ENCODE data around the gene MAP3K1. TPM values are rescaled to one million over a fixed set of nuclear protein-coding genes. Genes with fewer than 3 reads are reported as not detected.

The MAP3K1 gene
- total and polyA plus RNA-seq, 4 donors = 2.4 to 15.4 (median 6.7) TPM

GRCh38 chr5:56876327-56876726, 61.0 kb downstream of the MAP3K1 start:
- no peaks in the 10 kb centered on the region for H3K27me3 ChIP-seq (ENCODE audit: control insufficient read depth in 4 of 4, insufficient read depth in 4 of 4, low read length in 3 of 4)
- H3K4me3 ChIP-seq (ENCODE audit: low read depth in 1 of 3, low read length in 3 of 3) = no peak overlapping the region
- no peak overlapping the region for H3K27ac ChIP-seq (ENCODE audit: low read depth in 1 of 2, low read length in 2 of 2)
- no peaks in the 10 kb centered on the region for H3K4me1 ChIP-seq (ENCODE audit: control insufficient read depth in 4 of 4, insufficient read depth in 4 of 4, low read length in 3 of 4)
- no peak for DNase-seq (ENCODE audit: low spot score)
- H3K9me3 ChIP-seq (ENCODE audit: control insufficient read depth in 4 of 4, low read length in 3 of 4) = no peaks in the 10 kb centered on the region
- peaks cover 4 to 46% (median 27%) of the 10 kb centered on the region in 4 donors for H3K36me3 ChIP-seq (ENCODE audit: control insufficient read depth in 4 of 4, insufficient read depth in 3 of 4, low read depth in 1 of 4, low read length in 3 of 4)
- H3K9ac ChIP-seq (ENCODE audit: low read depth in 1 of 2, low read length in 2 of 2) = no peak overlapping the region
- TF ChIP-seq RAD21 (IDR thresholded peaks at IDR 0.05) = no peak
- no peak for TF ChIP-seq NR2F2 (IDR thresholded peaks at IDR 0.05)
- TF ChIP-seq YY1 (IDR thresholded peaks at IDR 0.05) = no peak
- TF ChIP-seq, protein P1, sequence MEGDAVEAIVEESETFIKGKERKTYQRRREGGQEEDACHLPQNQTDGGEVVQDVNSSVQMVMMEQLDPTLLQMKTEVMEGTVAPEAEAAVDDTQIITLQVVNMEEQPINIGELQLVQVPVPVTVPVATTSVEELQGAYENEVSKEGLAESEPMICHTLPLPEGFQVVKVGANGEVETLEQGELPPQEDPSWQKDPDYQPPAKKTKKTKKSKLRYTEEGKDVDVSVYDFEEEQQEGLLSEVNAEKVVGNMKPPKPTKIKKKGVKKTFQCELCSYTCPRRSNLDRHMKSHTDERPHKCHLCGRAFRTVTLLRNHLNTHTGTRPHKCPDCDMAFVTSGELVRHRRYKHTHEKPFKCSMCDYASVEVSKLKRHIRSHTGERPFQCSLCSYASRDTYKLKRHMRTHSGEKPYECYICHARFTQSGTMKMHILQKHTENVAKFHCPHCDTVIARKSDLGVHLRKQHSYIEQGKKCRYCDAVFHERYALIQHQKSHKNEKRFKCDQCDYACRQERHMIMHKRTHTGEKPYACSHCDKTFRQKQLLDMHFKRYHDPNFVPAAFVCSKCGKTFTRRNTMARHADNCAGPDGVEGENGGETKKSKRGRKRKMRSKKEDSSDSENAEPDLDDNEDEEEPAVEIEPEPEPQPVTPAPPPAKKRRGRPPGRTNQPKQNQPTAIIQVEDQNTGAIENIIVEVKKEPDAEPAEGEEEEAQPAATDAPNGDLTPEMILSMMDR (IDR thresholded peaks at IDR 0.05; ENCODE audit: low read depth, low read length, missing input control) = no peak
- TF ChIP-seq, protein P2, sequence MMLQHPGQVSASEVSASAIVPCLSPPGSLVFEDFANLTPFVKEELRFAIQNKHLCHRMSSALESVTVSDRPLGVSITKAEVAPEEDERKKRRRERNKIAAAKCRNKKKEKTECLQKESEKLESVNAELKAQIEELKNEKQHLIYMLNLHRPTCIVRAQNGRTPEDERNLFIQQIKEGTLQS (IDR thresholded peaks at IDR 0.05) = no peak
- no peak for TF ChIP-seq JUND (IDR thresholded peaks at IDR 0.05)
- no peak for TF ChIP-seq FOXA2 (IDR thresholded peaks at IDR 0.05)
- no peak for TF ChIP-seq EGR1 (IDR thresholded peaks at IDR 0.05; ENCODE audit: low read depth in 2 of 2)
- no peak for TF ChIP-seq ZBTB33 (IDR thresholded peaks at IDR 0.05)
- TF ChIP-seq RXRA (IDR thresholded peaks at IDR 0.05) = no peak
- no peak for TF ChIP-seq HNF4G (IDR thresholded peaks at IDR 0.05)
- WGBS = 88% methylated on average over 3 of the region's 3 CpGs

GRCh38 chr5:56881571-56881970, 66.2 kb downstream of the MAP3K1 start:
- WGBS = 98% methylated on average over 5 of the region's 5 CpGs
- Histone ChIP-seq H3K9ac (ENCODE audit: low read depth in 1 of 2, low read length in 2 of 2) (no peak overlapping the region), H3K36me3 (ENCODE audit: control insufficient read depth in 4 of 4, insufficient read depth in 3 of 4, low read depth in 1 of 4, low read length in 3 of 4) (peaks cover 10 to 68% (median 46%) of the 10 kb centered on the region in 4 donors), H3K27ac (ENCODE audit: low read depth in 1 of 2, low read length in 2 of 2) (no peak overlapping the region), H3K27me3 (ENCODE audit: control insufficient read depth in 4 of 4, insufficient read depth in 4 of 4, low read length in 3 of 4) (no peaks in the 10 kb centered on the region), H3K4me1 (ENCODE audit: control insufficient read depth in 4 of 4, insufficient read depth in 4 of 4, low read length in 3 of 4) (no peaks in the 10 kb centered on the region), H3K4me3 (ENCODE audit: low read depth in 1 of 3, low read length in 3 of 3) (no peak overlapping the region), H3K9me3 (ENCODE audit: control insufficient read depth in 4 of 4, low read length in 3 of 4) (no peaks in the 10 kb centered on the region)
- no peak for DNase-seq (ENCODE audit: low spot score)
- TF ChIP-seq ZBTB33 (IDR thresholded peaks at IDR 0.05) (no peak), TAF1 (conservative IDR thresholded peaks at IDR 0.05) (no peak), YY1 (IDR thresholded peaks at IDR 0.05) (no peak), SP1 (IDR thresholded peaks at IDR 0.05) (no peak), JUND (IDR thresholded peaks at IDR 0.05) (no peak)
